ENCODE measurements around the gene IDH1.

IDH1 gene

DNA sequence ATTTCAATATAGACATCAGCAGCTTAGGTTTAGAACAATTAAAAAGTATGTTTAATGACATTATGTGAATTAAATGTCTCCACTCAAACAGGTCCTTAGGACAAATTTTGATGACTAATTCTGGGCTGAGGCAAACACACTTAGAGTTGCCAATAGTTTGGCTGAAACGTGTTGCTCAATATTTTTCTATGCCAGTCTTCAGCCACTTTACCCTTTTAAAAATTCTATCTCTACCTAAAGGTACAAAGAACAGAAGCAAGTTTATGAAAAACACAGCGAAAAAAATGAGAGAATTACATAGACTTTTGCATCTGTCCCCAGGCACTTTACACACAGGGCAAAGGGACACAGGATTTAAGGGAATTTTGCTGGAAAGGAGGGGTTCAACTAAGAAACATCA, 4.5 kb downstream of the IDH1 start:
- in situ Hi-C loops (cut with MboI; ENCODE audit: low sequenced_read_pairs, unreplicated experiment), result no loop called here
- TF ChIP-seq, protein P1, sequence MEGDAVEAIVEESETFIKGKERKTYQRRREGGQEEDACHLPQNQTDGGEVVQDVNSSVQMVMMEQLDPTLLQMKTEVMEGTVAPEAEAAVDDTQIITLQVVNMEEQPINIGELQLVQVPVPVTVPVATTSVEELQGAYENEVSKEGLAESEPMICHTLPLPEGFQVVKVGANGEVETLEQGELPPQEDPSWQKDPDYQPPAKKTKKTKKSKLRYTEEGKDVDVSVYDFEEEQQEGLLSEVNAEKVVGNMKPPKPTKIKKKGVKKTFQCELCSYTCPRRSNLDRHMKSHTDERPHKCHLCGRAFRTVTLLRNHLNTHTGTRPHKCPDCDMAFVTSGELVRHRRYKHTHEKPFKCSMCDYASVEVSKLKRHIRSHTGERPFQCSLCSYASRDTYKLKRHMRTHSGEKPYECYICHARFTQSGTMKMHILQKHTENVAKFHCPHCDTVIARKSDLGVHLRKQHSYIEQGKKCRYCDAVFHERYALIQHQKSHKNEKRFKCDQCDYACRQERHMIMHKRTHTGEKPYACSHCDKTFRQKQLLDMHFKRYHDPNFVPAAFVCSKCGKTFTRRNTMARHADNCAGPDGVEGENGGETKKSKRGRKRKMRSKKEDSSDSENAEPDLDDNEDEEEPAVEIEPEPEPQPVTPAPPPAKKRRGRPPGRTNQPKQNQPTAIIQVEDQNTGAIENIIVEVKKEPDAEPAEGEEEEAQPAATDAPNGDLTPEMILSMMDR (IDR thresholded peaks at IDR 0.05; ENCODE audit: borderline replicate concordance, control extremely low read depth, extremely low read depth, insufficient read depth, missing control alignments), result no peak
- no peak for DNase-seq (ENCODE audit: low spot score)

DNA sequence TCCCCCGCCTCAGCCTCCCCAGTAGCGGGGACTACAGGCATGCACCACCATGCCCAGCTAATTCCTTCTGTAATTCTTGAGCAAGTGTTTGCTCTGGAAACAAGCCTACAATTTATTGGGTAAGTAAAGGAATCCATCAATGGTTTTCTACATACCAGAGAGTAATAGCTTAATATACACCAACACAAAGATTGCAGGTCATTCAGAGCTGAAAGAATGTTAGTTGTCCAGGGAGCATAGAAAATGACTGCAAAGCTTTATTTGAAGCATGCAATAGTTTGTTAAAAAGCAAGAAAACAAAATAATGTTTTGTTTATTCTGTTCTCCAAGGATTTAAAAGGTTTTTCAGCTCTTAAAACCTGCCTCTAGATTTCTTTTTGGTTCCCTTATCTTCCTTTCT, 5.6 kb downstream of the IDH1 start:
- TF ChIP-seq, protein P1 (IDR thresholded peaks at IDR 0.05; ENCODE audit: borderline replicate concordance, control extremely low read depth, extremely low read depth, insufficient read depth, missing control alignments), result no peak
- in situ Hi-C loops (cut with MboI; ENCODE audit: low sequenced_read_pairs, unreplicated experiment), result no loop called here

GRCh38 chr2:208248601-208249000, 6.3 kb downstream of the IDH1 start:
- in situ Hi-C loops (cut with MboI; ENCODE audit: low sequenced_read_pairs, unreplicated experiment), result no loop called here
- TF ChIP-seq, protein P1 (IDR thresholded peaks at IDR 0.05; ENCODE audit: borderline replicate concordance, control extremely low read depth, extremely low read depth, insufficient read depth, missing control alignments), result no peak

More for the DNA sequence above, 5.6 kb downstream of the IDH1 start:
- no peak for DNase-seq (ENCODE audit: low spot score)

GRCh38 chr2:208245746-208246145, 9.1 kb downstream of the IDH1 start:
- in situ Hi-C loops (cut with MboI; ENCODE audit: low sequenced_read_pairs, unreplicated experiment), result no loop called here
- TF ChIP-seq, protein P1 (IDR thresholded peaks at IDR 0.05; ENCODE audit: borderline replicate concordance, control extremely low read depth, extremely low read depth, insufficient read depth, missing control alignments), result no peak
- no peak for DNase-seq (ENCODE audit: low spot score)

More at GRCh38 chr2:208248601-208249000, 6.3 kb downstream of the IDH1 start:
- DNase-seq (ENCODE audit: low spot score), result no peak

GRCh38 chr2:208244422-208244821, 10.4 kb downstream of the IDH1 start:
- in situ Hi-C loops (cut with MboI; ENCODE audit: low sequenced_read_pairs, unreplicated experiment), result no loop called here

GRCh38 chr2:208240619-208241209, 14.2 kb downstream of the IDH1 start:
- TF ChIP-seq, protein P1 (IDR thresholded peaks at IDR 0.05; ENCODE audit: borderline replicate concordance, control extremely low read depth, extremely low read depth, insufficient read depth, missing control alignments), result no peak
- in situ Hi-C loops (cut with MboI; ENCODE audit: low sequenced_read_pairs, unreplicated experiment), result no loop called here
- DNase-seq (ENCODE audit: low spot score), result no peak

More at GRCh38 chr2:208244422-208244821, 10.4 kb downstream of the IDH1 start:
- DNase-seq (ENCODE audit: low spot score), result no peak
- TF ChIP-seq, protein P1 (IDR thresholded peaks at IDR 0.05; ENCODE audit: borderline replicate concordance, control extremely low read depth, extremely low read depth, insufficient read depth, missing control alignments), result no peak

All from GM13976 (cell line).